CD4-positive, alpha-beta T cell (primary cell): Measurements from ENCODE around the gene TANC2. TPM values are rescaled to one million over a fixed set of nuclear protein-coding genes. Genes with fewer than 3 reads are reported as not detected.

ENCODE experiments used
- ATAC-seq: fragments of 200-7000 bp; cut with Tn5 transposase; one replicate; pipeline ENCODE4 v1.10.0; 2022; ENCODE audit warnings: mild to moderate bottlenecking; ENCODE audit not compliant: poor library complexity
- CTCF ChIA-PET: fragments of 350-600 bp; sonication (Branson Sonifier 250); formaldehyde crosslinking; loops from one replicate; lab custom pipeline; 2021; ENCODE audit warnings: antibody characterized with exemption, inconsistent platforms; lab: Charles Lee
- POLR2A ChIA-PET: fragments of 350-600 bp; sonication (Branson Sonifier 250); formaldehyde crosslinking; loops from one replicate; lab custom pipeline; 2021; ENCODE audit warnings: antibody characterized with exemption, inconsistent platforms; lab: Charles Lee
- DNase-seq, 14 experiments: peaks; one replicate each; pipeline ENCODE4 v3.0.0-alpha.2; 2013 to 2020; ENCODE audit warnings: mixed read lengths in 2 of 14
- H3K27ac ChIP-seq, 2 donors: one replicate each; pipeline versions ENCODE4 v1.5.1 to v1.7.0; 2013; ENCODE audit warnings: low read length in 2 of 2, low read depth in 1 of 2, mild to moderate bottlenecking in 1 of 2
- H3K27me3 ChIP-seq, 2 experiments: 1 replicate in 1 of 2; 2 replicates in 1 of 2; pipeline versions ENCODE4 v1.6.1 to v1.7.0; 2013; ENCODE audit warnings: low read length in 2 of 2, control low read depth in 1 of 2, mild to moderate bottlenecking in 1 of 2, moderate library complexity in 1 of 2; ENCODE audit not compliant: insufficient read depth in 2 of 2, control insufficient read depth in 1 of 2
- H3K36me3 ChIP-seq: one replicate; pipeline ENCODE4 v1.6.1; 2013; ENCODE audit warnings: low read length, control low read depth; ENCODE audit not compliant: insufficient read depth
- H3K4me1 ChIP-seq: one replicate; pipeline ENCODE4 v1.6.1; 2013; ENCODE audit warnings: low read length, control low read depth; ENCODE audit not compliant: insufficient read depth
- H3K4me3 ChIP-seq: one replicate; pipeline ENCODE4 v1.5.1; 2013; ENCODE audit warnings: mild to moderate bottlenecking, low read length, moderate library complexity
- H3K9me3 ChIP-seq, 2 experiments: 1 replicate in 1 of 2; 2 replicates in 1 of 2; pipeline versions ENCODE4 v1.6.1 to v1.7.0; 2013; ENCODE audit warnings: low read length in 2 of 2, mild to moderate bottlenecking in 2 of 2, control low read depth in 1 of 2, moderate library complexity in 1 of 2; ENCODE audit not compliant: control insufficient read depth in 1 of 2, insufficient read depth in 1 of 2
- H3K27ac Mint-ChIP-seq: one replicate; pipeline ENCODE4 v1.8.0; 2020; ENCODE audit warnings: mixed read lengths
- H3K27me3 Mint-ChIP-seq: one replicate; pipeline ENCODE4 v1.8.0; 2021; ENCODE audit warnings: mixed read lengths
- H3K36me3 Mint-ChIP-seq: one replicate; pipeline ENCODE4 v1.8.0; 2021; ENCODE audit warnings: low read depth, mixed read lengths
- H3K4me1 Mint-ChIP-seq: one replicate; pipeline ENCODE4 v1.8.0; 2021; ENCODE audit warnings: low read depth, mixed read lengths
- H3K4me3 Mint-ChIP-seq: one replicate; pipeline ENCODE4 v1.8.0; 2020; ENCODE audit warnings: mild to moderate bottlenecking, mixed read lengths
- H3K9me3 Mint-ChIP-seq: one replicate; pipeline ENCODE4 v1.8.0; 2020; ENCODE audit warnings: mixed read lengths
- intact Hi-C, 2 experiments: fragments of 100-400 bp; cut with DNase I in 1 of 2; cut with micrococcal nuclease in 1 of 2; formaldehyde crosslinking; loops; one replicate each; pipeline versions ENCODE4 v1.15.1 to v1.9.0; 2023 to 2025; cut with DNase I, micrococcal nuclease
- microRNA-seq: library from miRNA; unstranded; fragments of <30 nt; microRNA quantifications from one replicate; pipeline ENCODE4 v1.2.0, GENCODE V29; 2021; ENCODE audit warnings: borderline microRNAs expressed, borderline replicate concordance
- total RNA-seq, 174 experiments: library from RNA in 2 of 174; stranded (reverse) in 2 of 174; gene quantifications; one replicate each; pipeline ENCODE4 v1.2.3 and lab custom pipeline; 2021 to 2026
- TF ChIP-seq, protein P1 (sequence below): fragments of 200-600 bp; IDR thresholded peaks from one replicate; pipeline ENCODE4 v1.8.0; 2022; ENCODE audit warnings: antibody characterized with exemption, mild to moderate bottlenecking

The TANC2 gene
- total RNA-seq, 2 experiments from 2014 or later = 29.1 to 33.7 TPM

DNA sequence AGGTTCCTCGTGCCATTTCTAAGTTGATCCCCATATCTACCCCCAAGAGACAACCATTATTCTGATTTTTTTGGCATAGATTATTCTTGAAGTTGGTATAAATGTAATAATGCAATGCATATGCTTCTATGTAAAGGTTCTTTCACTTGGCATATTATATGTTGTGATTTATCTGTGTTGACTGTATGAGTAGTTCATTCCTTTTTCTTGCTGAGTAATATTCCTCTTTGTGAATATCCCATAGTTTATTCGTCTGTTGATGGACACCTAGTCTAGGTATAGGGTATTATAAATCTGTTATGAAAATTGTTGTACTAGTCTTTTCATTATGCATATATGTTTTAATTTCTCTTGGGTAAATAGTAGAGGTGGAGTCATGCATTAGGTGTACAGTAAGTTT is 36.6 kb downstream of the TANC2 start:
- no peaks in the 10 kb centered on the region for H3K4me1 ChIP-seq
- no peak overlapping the region for H3K27ac Mint-ChIP-seq
- no peaks in the 10 kb centered on the region for H3K36me3 ChIP-seq
- no peak overlapping the region for H3K27ac ChIP-seq
- POLR2A ChIA-PET = no interaction called here
- H3K36me3 Mint-ChIP-seq = no peaks in the 10 kb centered on the region
- CTCF ChIA-PET = interaction anchor here (0.7 to 0.8 kb wide), 2 partner anchors 10 to 1658 kb away, joined by 3 read pairs; no protein-coding TSS in a partner anchor
- no peak overlapping the region for H3K4me3 ChIP-seq
- no peak for DNase-seq
- intact Hi-C loops = no loop called here
- no peak overlapping the region for H3K4me3 Mint-ChIP-seq
- no peaks in the 10 kb centered on the region for H3K9me3 ChIP-seq
- H3K9me3 Mint-ChIP-seq = no peaks in the 10 kb centered on the region
- H3K27me3 ChIP-seq = no peaks in the 10 kb centered on the region
- H3K4me1 Mint-ChIP-seq = peaks cover 14% of the 10 kb centered on the region
- TF ChIP-seq, protein P1, sequence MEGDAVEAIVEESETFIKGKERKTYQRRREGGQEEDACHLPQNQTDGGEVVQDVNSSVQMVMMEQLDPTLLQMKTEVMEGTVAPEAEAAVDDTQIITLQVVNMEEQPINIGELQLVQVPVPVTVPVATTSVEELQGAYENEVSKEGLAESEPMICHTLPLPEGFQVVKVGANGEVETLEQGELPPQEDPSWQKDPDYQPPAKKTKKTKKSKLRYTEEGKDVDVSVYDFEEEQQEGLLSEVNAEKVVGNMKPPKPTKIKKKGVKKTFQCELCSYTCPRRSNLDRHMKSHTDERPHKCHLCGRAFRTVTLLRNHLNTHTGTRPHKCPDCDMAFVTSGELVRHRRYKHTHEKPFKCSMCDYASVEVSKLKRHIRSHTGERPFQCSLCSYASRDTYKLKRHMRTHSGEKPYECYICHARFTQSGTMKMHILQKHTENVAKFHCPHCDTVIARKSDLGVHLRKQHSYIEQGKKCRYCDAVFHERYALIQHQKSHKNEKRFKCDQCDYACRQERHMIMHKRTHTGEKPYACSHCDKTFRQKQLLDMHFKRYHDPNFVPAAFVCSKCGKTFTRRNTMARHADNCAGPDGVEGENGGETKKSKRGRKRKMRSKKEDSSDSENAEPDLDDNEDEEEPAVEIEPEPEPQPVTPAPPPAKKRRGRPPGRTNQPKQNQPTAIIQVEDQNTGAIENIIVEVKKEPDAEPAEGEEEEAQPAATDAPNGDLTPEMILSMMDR = no peak
- no peak for ATAC-seq
- no peaks in the 10 kb centered on the region for H3K27me3 Mint-ChIP-seq

- CTCF ChIA-PET = no interaction called here
- Histone ChIP-seq H3K4me1 (no peaks in the 10 kb centered on the region), H3K27ac (no peak overlapping the region), H3K4me3 (no peak overlapping the region), H3K27me3 (no peaks in the 10 kb centered on the region), H3K9me3 (no peaks in the 10 kb centered on the region), H3K36me3 (no peaks in the 10 kb centered on the region)
- no peak for ATAC-seq
- POLR2A ChIA-PET = no interaction called here
- H3K9me3 Mint-ChIP-seq = peaks cover 3% of the 10 kb centered on the region
- no peaks in the 10 kb centered on the region for H3K4me1 Mint-ChIP-seq
- intact Hi-C loops = no loop called here
- no peak overlapping the region for H3K4me3 Mint-ChIP-seq
- TF ChIP-seq, protein P1 = no peak
- peaks cover 29% of the 10 kb centered on the region for H3K36me3 Mint-ChIP-seq
- DNase-seq = no peak
- H3K27ac Mint-ChIP-seq = no peak overlapping the region
- no peaks in the 10 kb centered on the region for H3K27me3 Mint-ChIP-seq
These were observed 49.8 kb downstream of the TANC2 start for GRCh38 chr17:63015824-63016223.

Small RNA genes lying within 50 kb of the gene (microRNA-seq; reads per million reads assigned to microRNA genes)
- not detected for gene MIR633

Other genes starting within 250 kb of the TANC2 start
- not detected for gene MARCHF10, start 157.9 kb upstream of the TANC2 start, total RNA-seq